ENCODE measurements around the gene LRRC7. TPM values are rescaled to one million over a fixed set of nuclear protein-coding genes. Genes with fewer than 3 reads are reported as not detected.
A peak's percentile ranks its signal among the peaks of the same experiment; 100 is the strongest.

The LRRC7 gene
- total RNA-seq, 4 donors from 2014 or later: 11.1 to 21.3 (median 14.1) TPM

GRCh38 chr1:70115315-70115714 is 547.6 kb downstream of the LRRC7 start:
- WGBS, 2 donors: 88 to 92% methylated on average over 3 of the region's 3 CpGs

GRCh38 chr1:70117046-70117445 is 549.3 kb downstream of the LRRC7 start:
- H3K27ac ChIP-seq: no peak overlapping the region
- TF ChIP-seq POLR2A (IDR thresholded peaks at IDR 0.05) (no peak), EP300 (IDR thresholded peaks at IDR 0.05) (no peak), CTCF (IDR thresholded peaks at IDR 0.05) (no peak)

More at GRCh38 chr1:70115315-70115714, 547.6 kb downstream of the LRRC7 start:
- H3K36me3 ChIP-seq: no peaks in the 10 kb centered on the region
- H3K27ac ChIP-seq: no peak overlapping the region
- TF ChIP-seq POLR2A (IDR thresholded peaks at IDR 0.05) (no peak), CTCF (IDR thresholded peaks at IDR 0.05) (no peak), EP300 (IDR thresholded peaks at IDR 0.05) (no peak)
- H3K4me3 ChIP-seq: no peak overlapping the region
- no peaks in the 10 kb centered on the region for H3K9me3 ChIP-seq
- no peaks in the 10 kb centered on the region for H3K27me3 ChIP-seq
- DNase-seq (ENCODE audit: low spot score in 2 of 2): no peak
- no peaks in the 10 kb centered on the region for H3K4me1 ChIP-seq

GRCh38 chr1:70134148-70134547 is 566.4 kb downstream of the LRRC7 start:
- H3K4me3 ChIP-seq: no peak overlapping the region
- no peaks in the 10 kb centered on the region for H3K9me3 ChIP-seq
- 76 to 77% methylated on average over 3 of the region's 3 CpGs for WGBS, 2 donors
- no peaks in the 10 kb centered on the region for H3K27me3 ChIP-seq
- no peak overlapping the region for H3K27ac ChIP-seq
- no peaks in the 10 kb centered on the region for H3K36me3 ChIP-seq
- TF ChIP-seq CTCF (IDR thresholded peaks at IDR 0.05) (no peak), EP300 (IDR thresholded peaks at IDR 0.05) (no peak), POLR2A (IDR thresholded peaks at IDR 0.05) (no peak)
- no peak for DNase-seq (ENCODE audit: low spot score in 2 of 2)
- peaks cover 0 to 3% (median 0%) of the 10 kb centered on the region in 4 donors for H3K4me1 ChIP-seq

More at GRCh38 chr1:70117046-70117445, 549.3 kb downstream of the LRRC7 start:
- no peak for DNase-seq (ENCODE audit: low spot score in 2 of 2)
- no peak overlapping the region for H3K4me3 ChIP-seq
- H3K9me3 ChIP-seq: no peaks in the 10 kb centered on the region
- no peaks in the 10 kb centered on the region for H3K36me3 ChIP-seq
- H3K27me3 ChIP-seq: no peaks in the 10 kb centered on the region
- no peaks in the 10 kb centered on the region for H3K4me1 ChIP-seq

GRCh38 chr1:70140343-70140742 is 572.6 kb downstream of the LRRC7 start:
- Histone ChIP-seq H3K27ac (peak overlapping the region in 1 of 4 donors; percentile 15), H3K36me3 (peaks cover 0 to 9% (median 0%) of the 10 kb centered on the region in 3 donors), H3K4me3 (no peak overlapping the region), H3K9me3 (no peaks in the 10 kb centered on the region), H3K27me3 (no peaks in the 10 kb centered on the region), H3K4me1 (peaks cover 0 to 31% (median 4%) of the 10 kb centered on the region in 4 donors)
- DNase-seq (ENCODE audit: low spot score in 2 of 2): peak in 1 of 2 donors; percentile 11
- TF ChIP-seq POLR2A (IDR thresholded peaks at IDR 0.05) (no peak), CTCF (IDR thresholded peaks at IDR 0.05) (no peak), EP300 (IDR thresholded peaks at IDR 0.05) (no peak)

- no peak for DNase-seq (ENCODE audit: low spot score in 2 of 2)
- H3K9me3 ChIP-seq: no peaks in the 10 kb centered on the region
- H3K27ac ChIP-seq: peak overlapping the region in 1 of 4 donors; percentile 15
- H3K4me3 ChIP-seq: no peak overlapping the region
- no peak for TF ChIP-seq CTCF (IDR thresholded peaks at IDR 0.05)
- TF ChIP-seq POLR2A (IDR thresholded peaks at IDR 0.05): no peak
- no peak for TF ChIP-seq EP300 (IDR thresholded peaks at IDR 0.05)
- peaks cover 0 to 31% (median 4%) of the 10 kb centered on the region in 4 donors for H3K4me1 ChIP-seq
- WGBS, 2 donors: 58 to 62% methylated on average over 3 of the region's 3 CpGs
- H3K36me3 ChIP-seq: peaks cover 0 to 13% (median 0%) of the 10 kb centered on the region in 3 donors
- H3K27me3 ChIP-seq: no peaks in the 10 kb centered on the region
Observed at GRCh38 chr1:70140894-70141293, 573.2 kb downstream of the LRRC7 start.
